K562 (cell line): ENCODE results near the gene ABCC12. TPM values are rescaled to one million over a fixed set of nuclear protein-coding genes. Genes with fewer than 3 reads are reported as not detected.

Source experiments
- ASH1L ChIP-seq: fragments of 450-650 bp; IDR thresholded peaks from 2 replicates; pipeline ENCODE4 v1.6.1; 2018; ENCODE audit warnings: borderline replicate concordance, mild to moderate bottlenecking, low read depth; ENCODE audit not compliant: partially characterized antibody
- ATF4 ChIP-seq: fragments of 450-650 bp; formaldehyde crosslinking; IDR thresholded peaks from 2 replicates; pipeline ENCODE4 v1.4.0; 2022; ENCODE audit warnings: mild to moderate bottlenecking, moderate library complexity
- CBX2 ChIP-seq: fragments of 200-600 bp; sonication (generic); IDR thresholded peaks from one replicate; pipeline ENCODE4 v1.6.1; 2012; ENCODE audit warnings: mild to moderate bottlenecking, low read length, inconsistent platforms; ENCODE audit not compliant: insufficient read depth, poor library complexity, severe bottlenecking
- GATAD2A ChIP-seq: fragments of 450-650 bp; IDR thresholded peaks from 2 replicates; pipeline ENCODE4 v1.6.1; 2017
- HMGN3 ChIP-seq: IDR thresholded peaks from 2 replicates; pipeline ENCODE4 v1.6.1; 2011; ENCODE audit warnings: borderline replicate concordance, low read depth, mild to moderate bottlenecking, mixed read lengths, low read length; ENCODE audit not compliant: insufficient read length; ENCODE audit errors: extremely low read depth
- KDM2B ChIP-seq: fragments of 250-450 bp; sonication (Bioruptor Pico); IDR thresholded peaks from 2 replicates; pipeline ENCODE4 v1.8.0; 2021; ENCODE audit warnings: mild to moderate bottlenecking, moderate library complexity
- NELFE ChIP-seq: IDR thresholded peaks from 2 replicates; pipeline ENCODE4 v1.6.1; 2011; ENCODE audit warnings: mild to moderate bottlenecking; ENCODE audit not compliant: insufficient read depth, insufficient read length
- NFXL1 ChIP-seq: fragments of 450-650 bp; formaldehyde crosslinking; IDR thresholded peaks from 2 replicates; pipeline ENCODE4 v1.4.0; 2021; ENCODE audit warnings: mild to moderate bottlenecking
- NR2C1 ChIP-seq, 2 experiments: fragments of 450-650 bp; IDR thresholded peaks; 2 replicates each; pipeline ENCODE4 v1.6.1; 2017; ENCODE audit warnings: mild to moderate bottlenecking in 2 of 2, antibody characterized with exemption in 1 of 2, inconsistent platforms in 1 of 2, missing compliant biosample characterization in 1 of 2, missing genetic modification characterization in 1 of 2
- PCBP1 ChIP-seq: fragments of 200-400 bp; formaldehyde crosslinking; IDR thresholded peaks from 2 replicates; pipeline ENCODE4 v1.6.1; 2018; ENCODE audit warnings: mild to moderate bottlenecking, low read depth, low read length; ENCODE audit not compliant: poor library complexity, severe bottlenecking
- SMARCC2 ChIP-seq: fragments of 450-650 bp; IDR thresholded peaks from 2 replicates; pipeline ENCODE4 v1.6.1; 2017; ENCODE audit warnings: antibody characterized with exemption, moderate library complexity, mild to moderate bottlenecking, low read depth
- STAG1 ChIP-seq: sonication (generic); formaldehyde crosslinking; IDR thresholded peaks from 2 replicates; pipeline ENCODE4 v1.5.0; 2020; ENCODE audit warnings: missing genetic modification reagents, borderline replicate concordance
- TAF1 ChIP-seq: IDR thresholded peaks from 2 replicates; pipeline ENCODE4 v1.6.1; 2011; ENCODE audit warnings: mild to moderate bottlenecking, low read length, moderate library complexity; ENCODE audit not compliant: insufficient read depth, control insufficient read depth, severe bottlenecking; ENCODE audit errors: extremely low read depth
- TCF3 ChIP-seq: sonication (generic); formaldehyde crosslinking; IDR thresholded peaks from 2 replicates; pipeline ENCODE4 v1.4.0; 2020; ENCODE audit warnings: mild to moderate bottlenecking, missing genetic modification reagents
- VEZF1 ChIP-seq: fragments of 200-800 bp; sonication (Bioruptor generic); IDR thresholded peaks from 2 replicates; pipeline ENCODE4 v1.6.1; 2017; ENCODE audit warnings: missing genetic modification characterization, missing compliant biosample characterization
- ZBTB33 ChIP-seq: sonication (generic); formaldehyde crosslinking; IDR thresholded peaks from 2 replicates; pipeline ENCODE4 v1.8.1; 2023; ENCODE audit warnings: mild to moderate bottlenecking, missing genetic modification reagents
- polyA plus RNA-seq, 8 experiments: library from polyadenylated mRNA; depleted of rRNA in 4 of 8; stranded (reverse) in 5 of 8; unstranded in 3 of 8; fragments of >200 nt; fragmentation: Nextera tagmentation in 2 of 8; fragmentation: Illumina TruSeq in 1 of 8; extraction: Ambion mirVana in 2 of 8; extraction: Trizol in 1 of 8; gene quantifications; 2 replicates each; pipeline versions ENCODE4 v1.2.1 to v1.2.3, GENCODE V29; 2011 to 2014; ENCODE audit warnings: inconsistent platforms in 1 of 8, missing spikeins in 1 of 8
- total RNA-seq, 7 experiments: library from RNA; depleted of rRNA in 6 of 7; stranded (reverse); fragments of >200 nt in 6 of 7; fragmentation: Illumina TruSeq in 2 of 7; extraction: Trizol in 2 of 7; gene quantifications; 2 replicates each; pipeline versions ENCODE4 v1.2.1 to v1.2.3, GENCODE V29; 2011 to 2021; ENCODE audit warnings: low replicate concordance in 1 of 7
- TF ChIP-seq, protein P1 (sequence below): sonication (generic); formaldehyde crosslinking; IDR thresholded peaks from 2 replicates; pipeline ENCODE4 v1.8.0; 2022; ENCODE audit warnings: mild to moderate bottlenecking, missing genetic modification reagents
- TF ChIP-seq, protein P2 (sequence below): fragments of 450-650 bp; IDR thresholded peaks from one replicate; pipeline ENCODE4 v1.6.1; 2018; ENCODE audit warnings: mild to moderate bottlenecking, moderate library complexity; ENCODE audit not compliant: partially characterized antibody

The ABCC12 gene
- total and polyA plus RNA-seq, 9 of the 15 experiments (the other 6 are each of a cell fraction or from before 2014, with no cell fraction given) = not detected

DNA sequence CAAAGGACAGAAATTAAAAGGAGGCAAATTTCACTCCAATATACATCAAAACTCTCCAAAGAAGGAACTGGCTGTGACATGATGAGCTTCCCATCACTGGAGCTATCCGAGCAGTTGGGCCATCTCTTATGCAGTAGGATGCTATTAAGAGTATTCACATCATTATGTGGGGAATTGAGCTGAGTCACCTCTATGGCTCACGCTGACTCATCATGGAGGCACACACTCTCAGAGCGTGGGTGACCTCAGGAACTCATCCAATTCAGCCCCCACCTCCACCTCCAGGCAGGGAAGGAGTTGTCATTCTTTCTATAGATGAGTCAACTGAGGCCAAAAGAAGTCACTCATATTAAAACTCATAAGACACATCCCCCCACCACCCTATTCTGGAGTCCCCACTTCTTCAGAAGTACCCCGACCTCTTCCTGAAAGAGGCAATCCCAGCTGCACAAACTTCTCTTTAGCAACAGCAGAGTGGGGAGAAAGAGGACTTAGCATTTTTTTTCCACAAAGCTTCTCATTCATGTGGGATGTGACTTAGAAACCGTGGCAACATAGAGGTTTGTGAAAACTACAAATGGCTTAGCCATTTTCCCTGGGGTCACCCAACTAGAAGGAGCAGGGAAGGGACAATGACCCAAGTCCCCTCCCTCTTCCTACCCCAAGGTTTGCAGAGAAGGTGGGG, 32.5 kb downstream of the ABCC12 start (continued):
- TF ChIP-seq KDM2B (no peak), TAF1 (no peak), GATAD2A (no peak), SMARCC2 (0 out of 2 replicates have a peak, but pooled peaks have one; percentile 40), VEZF1 (CRISPR knock-in tag) (0 out of 2 replicates have a peak, but pooled peaks have one; percentile 28), PCBP1 (no peak), NR2C1 (IDR thresholded peaks at IDR 0.05) (no peak), NR2C1 (tag; IDR thresholded peaks at IDR 0.05) (no peak), STAG1 (CRISPR knock-in tag) (no peak), ATF4 (CRISPR knock-in tag) (no peak), CBX2 (no peak), NFXL1 (CRISPR knock-in tag) (no peak), NELFE (no peak), TCF3 (CRISPR knock-in tag) (no peak), ASH1L (no peak), HMGN3 (no peak), ZBTB33 (CRISPR knock-in tag) (no peak)
- TF ChIP-seq, protein P1, sequence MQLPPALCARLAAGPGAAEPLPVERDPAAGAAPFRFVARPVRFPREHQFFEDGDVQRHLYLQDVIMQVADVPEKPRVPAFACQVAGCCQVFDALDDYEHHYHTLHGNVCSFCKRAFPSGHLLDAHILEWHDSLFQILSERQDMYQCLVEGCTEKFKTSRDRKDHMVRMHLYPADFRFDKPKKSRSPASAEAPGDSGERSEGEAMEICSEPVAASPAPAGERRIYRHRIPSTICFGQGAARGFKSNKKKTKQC (CRISPR knock-in tag) = no peak
- TF ChIP-seq, protein P2, sequence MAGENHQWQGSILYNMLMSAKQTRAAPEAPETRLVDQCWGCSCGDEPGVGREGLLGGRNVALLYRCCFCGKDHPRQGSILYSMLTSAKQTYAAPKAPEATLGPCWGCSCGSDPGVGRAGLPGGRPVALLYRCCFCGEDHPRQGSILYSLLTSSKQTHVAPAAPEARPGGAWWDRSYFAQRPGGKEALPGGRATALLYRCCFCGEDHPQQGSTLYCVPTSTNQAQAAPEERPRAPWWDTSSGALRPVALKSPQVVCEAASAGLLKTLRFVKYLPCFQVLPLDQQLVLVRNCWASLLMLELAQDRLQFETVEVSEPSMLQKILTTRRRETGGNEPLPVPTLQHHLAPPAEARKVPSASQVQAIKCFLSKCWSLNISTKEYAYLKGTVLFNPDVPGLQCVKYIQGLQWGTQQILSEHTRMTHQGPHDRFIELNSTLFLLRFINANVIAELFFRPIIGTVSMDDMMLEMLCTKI = no peak
